IPS-11a (cell line): ENCODE data around the gene PGAP3.

ENCODE experiments used
- H3K4me3 ChIP-seq: one replicate; pipeline ENCODE4 v1.5.1; 2013; ENCODE audit warnings: low read depth, low read length, control low read depth

The PGAP3 gene

DNA sequence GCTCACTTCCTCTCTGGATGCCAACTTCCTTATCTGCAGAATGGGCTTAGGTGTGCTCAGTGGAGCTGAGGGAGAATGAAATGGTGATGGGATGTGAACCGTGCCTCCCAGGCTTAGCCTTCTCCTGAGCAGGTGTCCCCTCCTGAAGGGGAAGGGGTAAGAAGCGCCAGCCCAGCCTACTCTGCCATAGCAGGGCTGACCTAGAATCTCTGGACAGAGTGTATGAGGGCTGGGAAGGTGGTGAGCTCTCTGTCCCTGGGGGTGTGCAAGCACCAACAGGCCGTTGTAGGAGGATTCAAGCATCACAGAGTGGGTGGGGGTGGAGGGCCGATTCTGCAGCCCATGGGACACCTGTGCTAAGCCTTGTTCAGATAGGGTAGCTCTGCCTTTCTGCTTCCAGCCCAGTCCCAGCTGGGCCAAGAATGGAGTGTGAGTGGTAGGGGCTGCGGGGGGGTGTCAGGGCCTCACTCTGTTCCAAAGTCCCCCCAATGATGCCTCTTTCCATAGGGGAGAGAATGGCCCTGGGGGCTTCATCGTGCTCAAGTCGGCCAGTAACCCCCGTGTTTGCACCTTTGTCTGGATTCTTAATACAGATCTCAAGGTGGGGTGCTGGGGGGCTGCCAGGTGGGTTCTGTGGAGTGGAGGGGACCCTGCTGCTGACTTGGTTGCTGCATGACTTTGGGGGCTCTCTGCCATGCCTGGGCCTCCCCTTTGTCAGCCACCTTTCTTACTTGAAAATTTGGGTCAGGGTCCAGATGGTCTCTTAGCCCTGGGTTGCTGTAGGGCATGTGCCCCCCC lies 25.9 kb downstream of the PGAP3 start:
- H3K4me3 ChIP-seq: no peak overlapping the region

DNA sequence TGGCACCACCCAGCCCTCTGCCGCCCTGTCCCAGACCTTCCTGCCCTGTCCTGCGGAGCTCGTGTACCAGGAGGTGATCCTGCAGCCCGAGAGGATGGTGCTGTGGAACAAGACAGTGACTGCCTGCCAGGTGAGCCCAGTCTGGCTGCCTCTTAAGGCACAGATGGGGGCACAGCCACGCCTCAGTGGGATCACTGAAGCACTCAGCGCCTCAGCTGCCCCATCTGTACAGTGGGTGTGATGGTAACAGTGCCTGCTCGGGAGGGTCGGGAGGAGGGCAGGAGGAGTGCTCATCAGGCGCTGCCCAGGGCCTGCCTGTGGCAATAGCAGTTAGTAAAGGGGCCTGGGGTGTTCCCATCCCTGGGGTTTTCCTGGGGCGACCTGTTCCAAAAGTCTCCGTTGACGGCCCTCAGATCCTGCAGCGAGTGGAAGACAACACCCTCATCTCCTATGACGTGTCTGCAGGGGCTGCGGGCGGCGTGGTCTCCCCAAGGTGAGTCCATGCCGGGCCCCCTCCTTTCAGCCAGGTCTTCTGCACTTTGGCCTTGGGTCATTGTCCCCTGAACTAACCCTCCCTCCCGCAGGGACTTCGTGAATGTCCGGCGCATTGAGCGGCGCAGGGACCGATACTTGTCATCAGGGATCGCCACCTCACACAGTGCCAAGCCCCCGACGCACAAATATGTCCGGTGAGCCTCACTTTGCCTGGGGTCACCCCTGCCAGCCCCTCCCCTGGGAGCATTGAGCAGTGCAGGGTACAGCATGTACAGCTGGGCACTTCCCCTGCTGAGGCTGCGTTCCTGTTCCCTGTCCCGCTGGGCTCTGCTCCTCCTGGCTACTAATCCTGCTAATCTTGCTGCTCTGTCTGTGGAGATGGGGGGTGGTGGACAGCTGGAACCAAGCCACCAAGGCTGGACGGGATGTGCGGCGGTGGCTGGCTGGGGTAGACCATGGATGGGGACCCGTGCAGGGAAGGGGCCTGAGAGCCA lies 27.2 kb downstream of the PGAP3 start:
- no peak overlapping the region for H3K4me3 ChIP-seq

DNA sequence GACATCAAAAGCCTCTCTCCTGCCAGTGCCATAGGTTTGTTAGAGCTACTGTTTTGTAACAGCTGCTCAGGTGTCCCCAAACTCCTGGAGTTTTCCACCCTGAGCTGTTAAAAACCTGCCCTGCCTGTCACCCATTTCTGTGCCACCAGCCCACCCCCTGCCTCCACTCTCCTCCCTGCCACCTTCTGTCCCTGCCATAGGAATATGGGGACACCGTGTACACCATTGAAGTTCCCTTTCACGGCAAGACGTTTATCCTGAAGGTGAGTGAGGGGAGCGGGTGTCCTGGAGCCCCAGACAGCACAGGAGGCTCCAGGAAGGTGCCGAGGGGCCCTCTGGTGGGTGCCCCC lies 27.9 kb downstream of the PGAP3 start:
- H3K4me3 ChIP-seq: no peak overlapping the region

DNA sequence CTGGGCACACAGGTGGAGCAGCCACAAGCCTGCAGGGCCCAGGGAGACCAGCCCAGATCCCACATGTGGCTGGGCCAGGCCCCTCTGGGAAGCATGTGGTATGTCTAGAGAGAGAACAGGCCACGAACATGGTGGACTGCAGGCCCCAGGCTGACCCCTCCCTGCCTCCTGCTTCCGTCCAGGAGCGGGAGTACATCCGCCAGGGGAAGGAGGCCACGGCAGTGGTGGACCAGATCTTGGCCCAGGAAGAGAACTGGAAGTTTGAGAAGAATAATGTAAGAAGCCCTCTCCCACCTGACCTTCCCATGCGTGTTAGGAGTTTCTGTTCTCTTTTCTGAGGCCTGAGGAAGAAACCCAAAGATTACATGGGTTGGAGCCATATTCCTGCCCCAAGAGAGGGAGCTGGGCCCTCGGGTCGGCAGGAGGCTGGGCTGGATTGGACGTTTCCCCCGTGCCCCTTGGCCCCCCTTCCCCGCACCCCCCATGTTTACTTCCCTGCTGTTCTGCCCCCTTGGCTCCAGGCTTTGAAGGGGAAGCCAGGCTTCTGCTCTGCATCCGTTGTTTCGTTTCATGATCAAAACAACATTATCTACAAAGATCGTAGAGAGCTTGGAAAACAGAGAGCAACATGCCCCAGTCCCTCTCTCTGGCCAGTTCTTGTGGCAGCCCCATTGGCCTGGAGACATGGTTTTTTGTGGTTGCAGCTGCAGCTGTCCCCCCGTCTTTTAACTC lies 28.4 kb downstream of the PGAP3 start:
- H3K4me3 ChIP-seq: no peak overlapping the region

- no peak overlapping the region for H3K4me3 ChIP-seq
These were observed 29.1 kb downstream of the PGAP3 start for GRCh38 chr17:39658760-39659159.

DNA sequence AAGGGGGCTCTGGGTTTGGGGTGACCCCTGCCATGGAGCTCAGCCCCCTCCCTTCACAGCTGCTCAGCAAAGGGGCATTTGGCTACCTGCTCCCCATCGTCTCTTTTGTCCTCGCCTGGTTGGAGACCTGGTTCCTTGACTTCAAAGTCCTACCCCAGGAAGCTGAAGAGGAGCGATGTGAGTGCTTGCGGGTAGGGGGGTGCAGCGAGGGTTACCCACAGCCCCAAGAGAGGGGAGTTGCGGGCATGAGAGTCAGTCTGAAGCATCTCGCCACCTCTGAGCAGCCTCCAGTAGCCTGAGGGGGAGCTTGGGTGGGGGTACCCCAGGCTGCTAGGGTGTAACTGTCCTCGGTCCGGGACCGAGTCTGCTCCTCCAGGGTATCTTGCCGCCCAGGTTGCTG lies 29.5 kb downstream of the PGAP3 start:
- no peak overlapping the region for H3K4me3 ChIP-seq

DNA sequence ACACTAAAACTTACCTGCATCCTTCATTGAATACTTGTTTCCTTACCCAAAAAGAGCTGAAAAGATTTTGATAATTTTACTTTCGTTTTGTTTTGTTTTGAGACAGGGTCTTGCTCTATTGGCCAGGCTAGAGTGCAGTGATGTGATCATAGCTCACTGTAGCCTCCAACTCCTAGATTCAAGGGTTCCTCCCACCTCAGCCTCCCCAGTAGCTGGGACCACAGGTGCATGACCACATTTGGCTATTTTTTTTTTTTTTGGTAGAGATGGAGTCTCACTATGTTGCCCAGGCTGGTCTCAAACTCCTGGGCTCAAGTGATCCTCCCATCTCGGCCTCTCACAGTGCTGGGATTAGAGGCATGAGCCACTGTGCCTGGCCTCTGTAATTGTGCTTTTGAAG lies 32.8 kb downstream of the PGAP3 start:
- H3K4me3 ChIP-seq: no peak overlapping the region

DNA sequence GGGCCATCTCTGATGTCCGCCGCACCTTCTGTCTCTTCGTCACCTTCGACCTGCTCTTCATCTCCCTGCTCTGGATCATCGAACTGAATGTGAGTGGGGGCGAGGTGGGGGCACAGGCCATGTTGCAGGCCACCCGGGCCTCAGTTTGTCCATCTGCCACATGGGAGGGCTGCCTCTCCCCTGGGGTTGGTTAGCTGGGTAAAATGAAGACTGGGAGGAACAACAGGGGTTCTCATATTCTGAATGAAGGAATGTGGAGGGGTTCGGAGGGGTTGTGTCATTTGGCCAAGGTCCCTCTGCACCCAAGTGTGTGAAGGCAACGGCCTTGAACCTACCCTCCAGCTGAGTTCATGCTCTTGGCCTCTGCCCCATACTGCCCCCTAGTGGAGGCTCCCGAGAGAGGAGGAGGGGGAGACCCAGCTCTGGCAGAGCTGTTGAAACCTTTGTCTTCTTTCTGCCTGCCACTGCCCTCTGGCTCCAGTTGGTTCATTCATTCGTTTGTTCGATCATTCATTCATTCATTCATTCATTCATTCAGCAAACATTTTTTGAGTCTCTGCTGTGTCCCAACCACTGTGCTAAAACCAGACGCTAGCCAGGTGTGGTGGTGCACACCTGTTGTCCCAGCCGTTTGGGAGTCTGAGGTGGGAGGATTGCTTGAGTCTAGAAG lies 34.1 kb downstream of the PGAP3 start:
- no peak overlapping the region for H3K4me3 ChIP-seq

DNA sequence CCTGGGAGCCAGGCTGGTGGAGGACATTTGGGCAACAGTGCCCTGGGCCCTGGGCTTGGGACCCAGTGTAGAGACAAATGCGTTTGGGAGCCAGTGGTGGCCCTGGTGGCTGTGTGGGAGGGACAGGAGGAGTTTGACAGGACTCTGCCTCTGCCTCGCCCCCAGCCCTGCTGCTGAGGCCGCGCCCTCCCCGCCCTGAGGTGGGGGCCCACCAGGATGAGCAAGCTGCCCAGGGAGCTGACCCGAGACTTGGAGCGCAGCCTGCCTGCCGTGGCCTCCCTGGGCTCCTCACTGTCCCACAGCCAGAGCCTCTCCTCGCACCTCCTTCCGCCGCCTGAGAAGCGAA lies 34.6 kb downstream of the PGAP3 start:
- H3K4me3 ChIP-seq: no peak overlapping the region

GRCh38 chr17:39652587-39653315 lies 35.1 kb downstream of the PGAP3 start:
- no peak overlapping the region for H3K4me3 ChIP-seq

GRCh38 chr17:39651923-39652586 lies 35.8 kb downstream of the PGAP3 start:
- no peak overlapping the region for H3K4me3 ChIP-seq

DNA sequence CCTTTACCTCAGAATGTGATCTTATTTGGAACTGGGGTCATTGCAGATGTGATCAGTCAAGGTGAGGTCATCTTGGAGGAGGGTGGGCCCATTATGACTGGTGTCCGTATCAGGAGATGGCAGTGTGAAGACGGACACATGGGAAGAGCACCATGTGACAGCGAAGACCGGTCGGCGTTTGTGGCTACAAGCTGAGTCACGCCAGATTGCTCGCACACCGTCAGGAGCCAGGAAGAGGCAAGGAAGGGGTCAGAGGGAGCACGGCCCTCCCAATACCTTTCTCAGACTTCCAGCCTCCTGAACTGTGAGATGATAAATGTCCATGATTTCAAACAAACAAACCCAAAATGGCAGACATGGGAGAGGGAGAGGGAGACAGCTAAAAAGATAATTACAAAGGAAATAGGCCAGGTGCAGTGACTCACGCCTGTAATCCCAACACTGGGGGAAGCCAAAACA lies 37.7 kb downstream of the PGAP3 start:
- no peak overlapping the region for H3K4me3 ChIP-seq

- H3K4me3 ChIP-seq: no peak overlapping the region
These were observed 39.1 kb downstream of the PGAP3 start for GRCh38 chr17:39648616-39649366.

- H3K4me3 ChIP-seq: no peak overlapping the region
These were observed 40.6 kb downstream of the PGAP3 start for GRCh38 chr17:39647256-39647655.

- no peak overlapping the region for H3K4me3 ChIP-seq
These were observed 44.6 kb downstream of the PGAP3 start for GRCh38 chr17:39643271-39643670.

DNA sequence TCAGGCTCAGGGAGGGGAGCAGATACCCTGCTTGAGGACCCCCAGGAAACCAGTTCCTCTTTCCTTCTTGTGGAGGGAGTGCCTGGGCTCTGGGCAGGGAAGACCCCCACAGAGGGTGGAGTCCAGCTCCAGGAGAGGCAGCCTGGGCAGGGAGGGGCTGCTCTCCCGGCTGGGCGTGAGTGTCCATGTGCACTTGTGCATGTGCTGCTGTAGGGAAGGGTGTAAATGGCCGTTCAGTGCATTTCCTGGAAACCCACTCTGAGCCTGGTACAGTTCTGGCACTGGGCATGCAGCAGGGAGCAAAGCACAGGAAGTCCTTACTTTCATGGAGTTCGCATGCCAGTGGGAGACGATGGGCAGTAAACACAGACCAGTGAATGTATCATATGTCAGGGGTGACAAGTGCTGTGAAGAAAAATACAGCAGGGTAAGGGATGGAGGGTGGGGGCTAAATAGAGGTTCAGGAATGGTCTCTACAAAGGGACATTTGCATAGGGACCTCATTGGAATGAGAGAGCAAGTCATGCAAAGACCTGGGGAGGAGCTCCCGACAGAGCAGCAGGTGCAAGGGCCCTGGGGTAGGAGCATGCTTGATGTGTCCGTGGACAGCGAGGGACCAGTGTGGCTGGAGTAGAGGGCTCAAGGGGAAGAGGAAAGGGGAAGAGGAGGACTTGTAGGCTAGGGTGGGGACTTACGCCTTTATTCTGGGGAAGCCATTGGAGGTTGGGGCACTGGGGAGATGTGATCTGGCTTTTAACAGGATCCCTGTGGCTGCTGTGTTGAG lies 45.4 kb downstream of the PGAP3 start:
- H3K4me3 ChIP-seq: no peak overlapping the region

GRCh38 chr17:39641883-39642282 lies 46.0 kb downstream of the PGAP3 start:
- no peak overlapping the region for H3K4me3 ChIP-seq

GRCh38 chr17:39641097-39641496 lies 46.8 kb downstream of the PGAP3 start:
- H3K4me3 ChIP-seq: no peak overlapping the region
